Liver (tissue), 9 donors: ENCODE results near the gene MECR. TPM values are rescaled to one million over a fixed set of nuclear protein-coding genes. Genes with fewer than 3 reads are reported as not detected.

Experiments
- DNase-seq: peaks from one replicate; pipeline ENCODE4 v3.0.0-alpha.2; 2017; ENCODE audit warnings: low spot score
- H3K27ac ChIP-seq, 2 donors: one replicate each; pipeline ENCODE4 v1.7.0; 2013; ENCODE audit warnings: inconsistent platforms in 2 of 2, low read length in 2 of 2, control low read depth in 1 of 2, low read depth in 1 of 2, mild to moderate bottlenecking in 1 of 2
- H3K27me3 ChIP-seq, 4 donors: one replicate each; pipeline versions ENCODE4 v1.6.1 to v1.7.0; 2013; ENCODE audit warnings: low read length in 3 of 4, inconsistent platforms in 1 of 4, mild to moderate bottlenecking in 1 of 4, moderate library complexity in 1 of 4; ENCODE audit not compliant: control insufficient read depth in 4 of 4, insufficient read depth in 4 of 4
- H3K36me3 ChIP-seq, 4 donors: one replicate each; pipeline versions ENCODE4 v1.6.1 to v1.7.0; 2013; ENCODE audit warnings: low read length in 3 of 4, mild to moderate bottlenecking in 3 of 4, low read depth in 1 of 4, moderate library complexity in 1 of 4; ENCODE audit not compliant: control insufficient read depth in 4 of 4, insufficient read depth in 3 of 4
- H3K4me1 ChIP-seq, 4 donors: one replicate each; pipeline versions ENCODE4 v1.6.1 to v1.7.0; 2013; ENCODE audit warnings: low read length in 3 of 4, mild to moderate bottlenecking in 3 of 4, moderate library complexity in 1 of 4; ENCODE audit not compliant: control insufficient read depth in 4 of 4, insufficient read depth in 4 of 4
- H3K4me3 ChIP-seq, 3 donors: one replicate each; pipeline versions ENCODE4 v1.6.1 to v1.7.0; 2013; ENCODE audit warnings: low read length in 3 of 3, control low read depth in 1 of 3, low read depth in 1 of 3, mild to moderate bottlenecking in 1 of 3
- H3K9ac ChIP-seq, 2 donors: one replicate each; pipeline ENCODE4 v1.7.0; 2013; ENCODE audit warnings: low read length in 2 of 2, mild to moderate bottlenecking in 2 of 2, moderate library complexity in 2 of 2, control low read depth in 1 of 2, low read depth in 1 of 2
- H3K9me3 ChIP-seq, 4 donors: one replicate each; pipeline versions ENCODE4 v1.6.1 to v1.7.0; 2013; ENCODE audit warnings: low read length in 3 of 4; ENCODE audit not compliant: control insufficient read depth in 4 of 4
- EGR1 ChIP-seq, 2 donors: IDR thresholded peaks; 2 replicates each; pipeline ENCODE4 v1.6.1; 2016 to 2018; ENCODE audit warnings: antibody characterized with exemption in 2 of 2, low read depth in 2 of 2
- FOXA1 ChIP-seq: IDR thresholded peaks from 2 replicates; pipeline ENCODE4 v1.6.1; 2016; ENCODE audit warnings: antibody characterized with exemption
- FOXA2 ChIP-seq: IDR thresholded peaks from 2 replicates; pipeline ENCODE4 v1.6.1; 2016; ENCODE audit warnings: antibody characterized with exemption
- GABPA ChIP-seq, 2 donors: IDR thresholded peaks in 1 of 2; conservative IDR thresholded peaks in 1 of 2; 2 replicates each; pipeline ENCODE4 v1.6.1; 2016; ENCODE audit warnings: antibody characterized with exemption in 2 of 2, mild to moderate bottlenecking in 1 of 2, moderate library complexity in 1 of 2
- HNF4A ChIP-seq, 2 donors: conservative IDR thresholded peaks; 2 replicates each; pipeline ENCODE4 v1.6.1; 2016; ENCODE audit warnings: antibody characterized with exemption in 2 of 2, mild to moderate bottlenecking in 2 of 2
- HNF4G ChIP-seq: IDR thresholded peaks from 2 replicates; pipeline ENCODE4 v1.6.1; 2016; ENCODE audit warnings: antibody characterized with exemption
- JUND ChIP-seq, 2 donors: IDR thresholded peaks; 2 replicates each; pipeline ENCODE4 v1.6.1; 2016; ENCODE audit warnings: antibody characterized with exemption in 2 of 2
- MAX ChIP-seq: IDR thresholded peaks from 2 replicates; pipeline ENCODE4 v1.6.1; 2016; ENCODE audit warnings: antibody characterized with exemption
- NR2F2 ChIP-seq: IDR thresholded peaks from 2 replicates; pipeline ENCODE4 v1.6.1; 2016; ENCODE audit warnings: antibody characterized with exemption
- RAD21 ChIP-seq, 2 donors: IDR thresholded peaks; 2 replicates each; pipeline ENCODE4 v1.6.1; 2016; ENCODE audit warnings: antibody characterized with exemption in 2 of 2, mild to moderate bottlenecking in 2 of 2
- RXRA ChIP-seq, 2 donors: IDR thresholded peaks; 2 replicates each; pipeline ENCODE4 v1.6.1; 2017 to 2018; ENCODE audit warnings: antibody characterized with exemption in 2 of 2, mild to moderate bottlenecking in 1 of 2
- TAF1 ChIP-seq: conservative IDR thresholded peaks from 2 replicates; pipeline ENCODE4 v1.6.1; 2016; ENCODE audit warnings: antibody characterized with exemption, mild to moderate bottlenecking
- YY1 ChIP-seq: IDR thresholded peaks from 2 replicates; pipeline ENCODE4 v1.6.1; 2016; ENCODE audit warnings: antibody characterized with exemption, mild to moderate bottlenecking
- ZBTB33 ChIP-seq: IDR thresholded peaks from 2 replicates; pipeline ENCODE4 v1.6.1; 2016; ENCODE audit warnings: antibody characterized with exemption
- WGBS: extraction: QIAGEN DNeasy Blood & Tissue Kit; methylation state at CpG from one replicate; pipeline ENCODE4 v1.1.7; 2013; 5-methylcytosine and 5-hydroxymethylcytosine counted together
- polyA plus RNA-seq, 2 donors: library from polyadenylated mRNA; stranded (reverse) in 1 of 2; unstranded in 1 of 2; fragments of 200-250 nt in 1 of 2; fragments of >200 nt in 1 of 2; fragmentation: Nextera tagmentation in 1 of 2; extraction: Ambion mirVana in 1 of 2; gene quantifications; one replicate each; pipeline versions ENCODE4 v1.2.1 to v1.2.3, GENCODE V29; 2013 to 2015
- total RNA-seq, 2 donors: library from RNA; depleted of rRNA; stranded (reverse); fragments of >200 nt; gene quantifications; one replicate each; pipeline ENCODE4 v1.2.3, GENCODE V29; 2014
- TF ChIP-seq, protein P1 (sequence below): IDR thresholded peaks from 2 replicates; pipeline ENCODE4 v1.6.1; 2016; ENCODE audit warnings: antibody characterized with exemption, mild to moderate bottlenecking
- TF ChIP-seq, protein P2 (sequence below): IDR thresholded peaks from 2 replicates; pipeline ENCODE4 v1.6.1; 2016; ENCODE audit warnings: antibody characterized with exemption
- donor health status: healthy.
- donor health status: healthy.
- donor health status: healthy.
- donor health status: healthy.
- donor health status: healthy.

The MECR gene
- total and polyA plus RNA-seq, 4 donors: 7.5 to 19.9 (median 13.2) TPM

GRCh38 chr1:29278124-29278523 is 47.4 kb upstream of the MECR start:
- TF ChIP-seq GABPA (IDR thresholded peaks at IDR 0.05 in 1 of 2, conservative IDR thresholded peaks at IDR 0.05 in 1 of 2) (no peak), NR2F2 (no peak), HNF4A (conservative IDR thresholded peaks at IDR 0.05) (no peak), EGR1 (IDR thresholded peaks at IDR 0.05; ENCODE audit: low read depth in 2 of 2) (no peak), TAF1 (no peak), RAD21 (IDR thresholded peaks at IDR 0.05) (no peak), YY1 (no peak), ZBTB33 (no peak), FOXA2 (no peak), FOXA1 (no peak), RXRA (IDR thresholded peaks at IDR 0.05) (no peak), HNF4G (no peak)
- TF ChIP-seq, protein P1, sequence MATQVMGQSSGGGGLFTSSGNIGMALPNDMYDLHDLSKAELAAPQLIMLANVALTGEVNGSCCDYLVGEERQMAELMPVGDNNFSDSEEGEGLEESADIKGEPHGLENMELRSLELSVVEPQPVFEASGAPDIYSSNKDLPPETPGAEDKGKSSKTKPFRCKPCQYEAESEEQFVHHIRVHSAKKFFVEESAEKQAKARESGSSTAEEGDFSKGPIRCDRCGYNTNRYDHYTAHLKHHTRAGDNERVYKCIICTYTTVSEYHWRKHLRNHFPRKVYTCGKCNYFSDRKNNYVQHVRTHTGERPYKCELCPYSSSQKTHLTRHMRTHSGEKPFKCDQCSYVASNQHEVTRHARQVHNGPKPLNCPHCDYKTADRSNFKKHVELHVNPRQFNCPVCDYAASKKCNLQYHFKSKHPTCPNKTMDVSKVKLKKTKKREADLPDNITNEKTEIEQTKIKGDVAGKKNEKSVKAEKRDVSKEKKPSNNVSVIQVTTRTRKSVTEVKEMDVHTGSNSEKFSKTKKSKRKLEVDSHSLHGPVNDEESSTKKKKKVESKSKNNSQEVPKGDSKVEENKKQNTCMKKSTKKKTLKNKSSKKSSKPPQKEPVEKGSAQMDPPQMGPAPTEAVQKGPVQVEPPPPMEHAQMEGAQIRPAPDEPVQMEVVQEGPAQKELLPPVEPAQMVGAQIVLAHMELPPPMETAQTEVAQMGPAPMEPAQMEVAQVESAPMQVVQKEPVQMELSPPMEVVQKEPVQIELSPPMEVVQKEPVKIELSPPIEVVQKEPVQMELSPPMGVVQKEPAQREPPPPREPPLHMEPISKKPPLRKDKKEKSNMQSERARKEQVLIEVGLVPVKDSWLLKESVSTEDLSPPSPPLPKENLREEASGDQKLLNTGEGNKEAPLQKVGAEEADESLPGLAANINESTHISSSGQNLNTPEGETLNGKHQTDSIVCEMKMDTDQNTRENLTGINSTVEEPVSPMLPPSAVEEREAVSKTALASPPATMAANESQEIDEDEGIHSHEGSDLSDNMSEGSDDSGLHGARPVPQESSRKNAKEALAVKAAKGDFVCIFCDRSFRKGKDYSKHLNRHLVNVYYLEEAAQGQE: no peak
- TF ChIP-seq, protein P2, sequence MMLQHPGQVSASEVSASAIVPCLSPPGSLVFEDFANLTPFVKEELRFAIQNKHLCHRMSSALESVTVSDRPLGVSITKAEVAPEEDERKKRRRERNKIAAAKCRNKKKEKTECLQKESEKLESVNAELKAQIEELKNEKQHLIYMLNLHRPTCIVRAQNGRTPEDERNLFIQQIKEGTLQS: no peak
- DNase-seq: no peak
- Histone ChIP-seq H3K4me1 (peaks cover 0 to 14% (median 0%) of the 10 kb centered on the region in 4 donors), H3K4me3 (no peak overlapping the region), H3K9me3 (no peaks in the 10 kb centered on the region), H3K36me3 (peaks cover 0 to 26% (median 3%) of the 10 kb centered on the region in 4 donors), H3K9ac (no peak overlapping the region), H3K27ac (no peak overlapping the region), H3K27me3 (no peaks in the 10 kb centered on the region)
- 91% methylated on average over 3 of the region's 3 CpGs for WGBS

- H3K4me1 ChIP-seq: peaks cover 0 to 3% (median under 1%) of the 10 kb centered on the region in 4 donors
- H3K27ac ChIP-seq: no peak overlapping the region
- TF ChIP-seq EGR1 (IDR thresholded peaks at IDR 0.05; ENCODE audit: low read depth in 2 of 2) (no peak), FOXA1 (no peak), ZBTB33 (no peak), HNF4G (no peak), RXRA (IDR thresholded peaks at IDR 0.05) (no peak), MAX (no peak), YY1 (no peak), JUND (IDR thresholded peaks at IDR 0.05) (no peak), RAD21 (IDR thresholded peaks at IDR 0.05) (no peak), HNF4A (conservative IDR thresholded peaks at IDR 0.05) (no peak)
- TF ChIP-seq, protein P1: no peak
- TF ChIP-seq, protein P2: no peak
- no peak for DNase-seq
- no peaks in the 10 kb centered on the region for H3K9me3 ChIP-seq
- H3K9ac ChIP-seq: no peak overlapping the region
- 95% methylated on average over 14 of the region's 14 CpGs for WGBS
- no peak overlapping the region for H3K4me3 ChIP-seq
- H3K36me3 ChIP-seq: peaks cover 0 to 26% (median 3%) of the 10 kb centered on the region in 4 donors
- H3K27me3 ChIP-seq: no peaks in the 10 kb centered on the region
Observed at GRCh38 chr1:29275435-29275834, 44.7 kb upstream of the MECR start.
